Measurements from ENCODE around the gene FHAD1.

GRCh38 chr1:15275921-15276683, 29.1 kb downstream of the FHAD1 start:
- TF ChIP-seq CTCF (IDR thresholded peaks at IDR 0.05): no peak
- TF ChIP-seq POLR2A (IDR thresholded peaks at IDR 0.05): no peak

Data from right lobe of liver (tissue), 4 donors.